Activated CD8-positive, alpha-beta memory T cell treated with anti-CD3 and anti-CD28 coated beads, Interleukin-2, amount 50 U/mL, for 1 hour (primary cell): ENCODE measurements around the gene ARPP19.
"Not testable (repeated sequence)": the region's sequence is repeated elsewhere in the genome, so short reads cannot be mapped to it uniquely, and the experiment has no call there.

ENCODE experiments used
- DNase-seq: peaks from one replicate; pipeline ENCODE4 v3.0.0-alpha.2; 2020; ENCODE audit errors: extremely low read depth

The ARPP19 gene

GRCh38 chr15:52514482-52514881 is 54.3 kb downstream of the ARPP19 start:
- DNase-seq: no peak

- not testable (repeated sequence) for DNase-seq
Observed at GRCh38 chr15:52512869-52513268, 56.0 kb downstream of the ARPP19 start.

- DNase-seq: no peak
Observed at GRCh38 chr15:52511084-52511483, 57.7 kb downstream of the ARPP19 start.

- no peak for DNase-seq
Observed at GRCh38 chr15:52509500-52510245, 59.2 kb downstream of the ARPP19 start.

GRCh38 chr15:52506549-52506948 is 62.3 kb downstream of the ARPP19 start:
- DNase-seq: no peak

- DNase-seq: no peak
Observed at GRCh38 chr15:52505151-52505550, 63.7 kb downstream of the ARPP19 start.

- DNase-seq: no peak
Observed at GRCh38 chr15:52503788-52504496, 64.9 kb downstream of the ARPP19 start.

GRCh38 chr15:52502608-52503007 is 66.2 kb downstream of the ARPP19 start:
- no peak for DNase-seq

- no peak for DNase-seq
Observed at GRCh38 chr15:52499506-52499905, 69.3 kb downstream of the ARPP19 start.

GRCh38 chr15:52498706-52499105 is 70.1 kb downstream of the ARPP19 start:
- DNase-seq: no peak
